Adipose tissue (tissue), 3 donors: ENCODE results near the gene HESX1. TPM values are rescaled to one million over a fixed set of nuclear protein-coding genes. Genes with fewer than 3 reads are reported as not detected.

Experiments
- H3K27ac ChIP-seq: one replicate; pipeline ENCODE4 v1.5.1; 2013; ENCODE audit warnings: low read depth, low read length
- WGBS, 3 donors: extraction: QIAGEN DNeasy Blood & Tissue Kit; methylation state at CpG; one replicate each; pipeline ENCODE4 v1.1.7; 2013; 5-methylcytosine and 5-hydroxymethylcytosine counted together
- polyA plus RNA-seq, 3 donors: library from polyadenylated mRNA; stranded (reverse); fragments of 200-250 nt; gene quantifications; one replicate each; pipeline ENCODE4 v1.2.3, GENCODE V29; 2013
- donor health status: healthy with polysubstance abuse.
- donor health status: Bipolar disorder and iron deficiency.
- donor health status: healthy.

The HESX1 gene
- polyA plus RNA-seq: under 1 TPM; 0.56 to 0.64 (median 0.61) TPM

GRCh38 chr3:57199895-57200297 is at the start of gene HESX1:
HESX1 (minus strand) TSS chr3:57199978; CDS start chr3:57199918, 60 bp downstream.
- 66 to 74% (median 66%) methylated on average over 4 of the region's 4 CpGs for WGBS, 3 donors

GRCh38 chr3:57244946-57245345 is 45.2 kb upstream of the HESX1 start:
- WGBS, 3 donors: 51 to 89% (median 86%) methylated on average over 2 of the region's 2 CpGs
- no peak overlapping the region for H3K27ac ChIP-seq

More at GRCh38 chr3:57199895-57200297, at the start of gene HESX1:
- no peak within 1 kb of the TSS for H3K27ac ChIP-seq

- H3K27ac ChIP-seq: no peak overlapping the region
- WGBS, 3 donors: 89 to 92% (median 91%) methylated on average over 13 of the region's 13 CpGs
These were observed 35.1 kb upstream of the HESX1 start for GRCh38 chr3:57234613-57235575.

- no peak overlapping the region for H3K27ac ChIP-seq
- 88 to 99% (median 96%) methylated on average over 2 of the region's 2 CpGs for WGBS, 3 donors
These were observed 34.0 kb upstream of the HESX1 start for GRCh38 chr3:57233799-57234198.

- no peak overlapping the region for H3K27ac ChIP-seq
- 73 to 78% (median 74%) methylated on average over 2 of the region's 2 CpGs for WGBS, 3 donors
These were observed 30.2 kb upstream of the HESX1 start for GRCh38 chr3:57230006-57230405.

- WGBS, 3 donors: 0% methylated on average over 61 to 70 of the region's 70 CpGs
- peak overlapping the region; percentile 80 for H3K27ac ChIP-seq
These were observed 28.4 kb upstream of the HESX1 start for GRCh38 chr3:57227930-57228751.

- WGBS, 3 donors: 0 to 1% (median 1%) methylated on average over 49 to 71 of the region's 71 CpGs
- H3K27ac ChIP-seq: peak within 1 kb of the TSS; percentile 80
These were observed 27.6 kb upstream of the HESX1 start, which contains the start of gene APPL1 for GRCh38 chr3:57227204-57227929. APPL1 (plus strand) TSS chr3:57227729; CDS start chr3:57227884, 155 bp downstream.

- 36 to 42% (median 39%) methylated on average over 2 of the region's 2 CpGs for WGBS, 3 donors
These were observed 26.4 kb upstream of the HESX1 start for GRCh38 chr3:57226176-57226575.

GRCh38 chr3:57224856-57225255 is 25.1 kb upstream of the HESX1 start:
- H3K27ac ChIP-seq: no peak overlapping the region
- 53 to 76% (median 62%) methylated on average over 4 of the region's 4 CpGs for WGBS, 3 donors

More at GRCh38 chr3:57226176-57226575, 26.4 kb upstream of the HESX1 start:
- no peak overlapping the region for H3K27ac ChIP-seq

- 49 to 67% (median 51%) methylated on average over 2 of the region's 2 CpGs for WGBS, 3 donors
These were observed 22.1 kb upstream of the HESX1 start for GRCh38 chr3:57221883-57222282.

GRCh38 chr3:57206423-57206822 is 6.6 kb upstream of the HESX1 start:
- WGBS, 3 donors: 89 to 98% (median 97%) methylated on average over 2 of the region's 2 CpGs
- no peak overlapping the region for H3K27ac ChIP-seq

More at GRCh38 chr3:57221883-57222282, 22.1 kb upstream of the HESX1 start:
- H3K27ac ChIP-seq: no peak overlapping the region

- no peak overlapping the region for H3K27ac ChIP-seq
- WGBS, 3 donors: 84 to 95% (median 90%) methylated on average over 4 of the region's 4 CpGs
These were observed 5.1 kb downstream of the HESX1 start for GRCh38 chr3:57194641-57195040.

- H3K27ac ChIP-seq: no peak overlapping the region
- 92 to 98% (median 98%) methylated on average over 3 of the region's 3 CpGs for WGBS, 3 donors
These were observed 7.8 kb downstream of the HESX1 start for GRCh38 chr3:57192028-57192427.

GRCh38 chr3:57184526-57184925 is 15.3 kb downstream of the HESX1 start:
- WGBS, 3 donors: 46 to 65% (median 48%) methylated on average over 6 of the region's 6 CpGs
- no peak overlapping the region for H3K27ac ChIP-seq

GRCh38 chr3:57179580-57180410 is 20.0 kb downstream of the HESX1 start:
- WGBS, 3 donors: 69 to 83% (median 80%) methylated on average over 5 of the region's 5 CpGs
- no peak overlapping the region for H3K27ac ChIP-seq

GRCh38 chr3:57176045-57176444 is 23.7 kb downstream of the HESX1 start:
- H3K27ac ChIP-seq: no peak overlapping the region
- 48 to 81% (median 80%) methylated on average over 1 of the region's 1 CpG for WGBS, 3 donors

GRCh38 chr3:57173687-57174086 is 26.1 kb downstream of the HESX1 start:
- WGBS, 3 donors: 59 to 72% (median 66%) methylated on average over 2 of the region's 2 CpGs
- H3K27ac ChIP-seq: no peak overlapping the region
